Ascending aorta (tissue), 2 donors: Measurements from ENCODE around the gene BANK1. TPM values are rescaled to one million over a fixed set of nuclear protein-coding genes. Genes with fewer than 3 reads are reported as not detected.

Experiments
- DNase-seq, 2 donors: peaks; one replicate each; pipeline ENCODE4 v3.0.0-alpha.2; 2019; ENCODE audit warnings: low spot score in 2 of 2
- H3K27ac ChIP-seq, 2 donors: fragments of 200-600 bp; sonication (generic); one replicate each; pipeline ENCODE4 v1.5.1; 2016 to 2017; ENCODE audit warnings: mild to moderate bottlenecking in 1 of 2
- H3K27me3 ChIP-seq: fragments of 200-600 bp; sonication (generic); one replicate; pipeline ENCODE4 v1.5.1; 2017
- H3K36me3 ChIP-seq, 2 donors: fragments of 200-600 bp; sonication (generic); one replicate each; pipeline ENCODE4 v1.5.1; 2016
- H3K4me1 ChIP-seq, 2 donors: fragments of 200-600 bp; sonication (generic); one replicate each; pipeline ENCODE4 v1.5.1; 2016 to 2017; ENCODE audit warnings: mild to moderate bottlenecking in 1 of 2
- H3K4me3 ChIP-seq, 2 donors: fragments of 200-600 bp; sonication (generic); one replicate each; pipeline ENCODE4 v1.5.1; 2016 to 2017; ENCODE audit warnings: mild to moderate bottlenecking in 1 of 2
- H3K9me3 ChIP-seq, 2 donors: fragments of 200-600 bp; sonication (generic); one replicate each; pipeline ENCODE4 v1.5.1; 2016
- CTCF ChIP-seq, 3 experiments: fragments of 200-600 bp in 2 of 3; fragments of 450-650 bp in 1 of 3; sonication (generic) in 2 of 3; IDR thresholded peaks; one replicate each; pipeline ENCODE4 v1.5.1; 2016 to 2019; ENCODE audit warnings: antibody characterized with exemption in 3 of 3, mild to moderate bottlenecking in 1 of 3, moderate library complexity in 1 of 3
- intact Hi-C: fragments of 100-400 bp; cut with DNase I; formaldehyde crosslinking; loops from one replicate; pipeline ENCODE4 v1.15.1; 2023
- total RNA-seq: library from RNA; depleted of rRNA; stranded (reverse); fragments of >200 nt; gene quantifications from one replicate; pipeline ENCODE4 v1.1.0, GENCODE V29; 2016

Gene BANK1
- total RNA-seq, 1 donor from 2014 or later: not detected

GRCh38 chr4:101862595-101862994 is 72.1 kb downstream of the BANK1 start:
- Histone ChIP-seq H3K4me1 (no peaks in the 10 kb centered on the region), H3K27me3 (no peaks in the 10 kb centered on the region), H3K27ac (no peak overlapping the region), H3K36me3 (no peaks in the 10 kb centered on the region), H3K4me3 (no peak overlapping the region), H3K9me3 (no peaks in the 10 kb centered on the region)
- intact Hi-C loops: no loop called here
- DNase-seq: no peak
- TF ChIP-seq CTCF (IDR thresholded peaks at IDR 0.05): no peak

GRCh38 chr4:101864660-101865059 is 74.1 kb downstream of the BANK1 start:
- H3K27me3 ChIP-seq: no peaks in the 10 kb centered on the region
- no peak overlapping the region for H3K4me3 ChIP-seq
- no peak for DNase-seq
- intact Hi-C loops: no loop called here
- no peaks in the 10 kb centered on the region for H3K9me3 ChIP-seq
- no peak overlapping the region for H3K27ac ChIP-seq
- no peaks in the 10 kb centered on the region for H3K36me3 ChIP-seq
- no peaks in the 10 kb centered on the region for H3K4me1 ChIP-seq
- TF ChIP-seq CTCF (IDR thresholded peaks at IDR 0.05): no peak

GRCh38 chr4:101865501-101866062 is 75.1 kb downstream of the BANK1 start:
- TF ChIP-seq CTCF (IDR thresholded peaks at IDR 0.05): no peak
- no peaks in the 10 kb centered on the region for H3K27me3 ChIP-seq
- DNase-seq: no peak
- H3K4me1 ChIP-seq: no peaks in the 10 kb centered on the region
- H3K27ac ChIP-seq: no peak overlapping the region
- no peak overlapping the region for H3K4me3 ChIP-seq
- H3K9me3 ChIP-seq: no peaks in the 10 kb centered on the region
- no peaks in the 10 kb centered on the region for H3K36me3 ChIP-seq
- intact Hi-C loops: no loop called here

GRCh38 chr4:101870874-101871273 is 80.3 kb downstream of the BANK1 start:
- Histone ChIP-seq H3K9me3 (no peaks in the 10 kb centered on the region), H3K36me3 (no peaks in the 10 kb centered on the region), H3K4me3 (no peak overlapping the region), H3K27ac (no peak overlapping the region), H3K4me1 (no peaks in the 10 kb centered on the region), H3K27me3 (no peaks in the 10 kb centered on the region)
- intact Hi-C loops: no loop called here
- TF ChIP-seq CTCF (IDR thresholded peaks at IDR 0.05): no peak
- DNase-seq: no peak

GRCh38 chr4:101871962-101872676 is 81.6 kb downstream of the BANK1 start:
- Histone ChIP-seq H3K9me3 (no peaks in the 10 kb centered on the region), H3K36me3 (no peaks in the 10 kb centered on the region), H3K27me3 (no peaks in the 10 kb centered on the region), H3K4me3 (no peak overlapping the region), H3K27ac (no peak overlapping the region), H3K4me1 (no peaks in the 10 kb centered on the region)
- intact Hi-C loops: no loop called here
- DNase-seq: no peak
- no peak for TF ChIP-seq CTCF (IDR thresholded peaks at IDR 0.05)
